Liver (tissue), 9 donors: Measurements from ENCODE around the gene CCDC102B. TPM values are rescaled to one million over a fixed set of nuclear protein-coding genes. Genes with fewer than 3 reads are reported as not detected.

Experiments used
- DNase-seq: peaks from one replicate; pipeline ENCODE4 v3.0.0-alpha.2; 2017; ENCODE audit warnings: low spot score
- H3K27ac ChIP-seq, 2 donors: one replicate each; pipeline ENCODE4 v1.7.0; 2013; ENCODE audit warnings: inconsistent platforms in 2 of 2, low read length in 2 of 2, control low read depth in 1 of 2, low read depth in 1 of 2, mild to moderate bottlenecking in 1 of 2
- H3K27me3 ChIP-seq, 4 donors: one replicate each; pipeline versions ENCODE4 v1.6.1 to v1.7.0; 2013; ENCODE audit warnings: low read length in 3 of 4, inconsistent platforms in 1 of 4, mild to moderate bottlenecking in 1 of 4, moderate library complexity in 1 of 4; ENCODE audit not compliant: control insufficient read depth in 4 of 4, insufficient read depth in 4 of 4
- H3K36me3 ChIP-seq, 4 donors: one replicate each; pipeline versions ENCODE4 v1.6.1 to v1.7.0; 2013; ENCODE audit warnings: low read length in 3 of 4, mild to moderate bottlenecking in 3 of 4, low read depth in 1 of 4, moderate library complexity in 1 of 4; ENCODE audit not compliant: control insufficient read depth in 4 of 4, insufficient read depth in 3 of 4
- H3K4me1 ChIP-seq, 4 donors: one replicate each; pipeline versions ENCODE4 v1.6.1 to v1.7.0; 2013; ENCODE audit warnings: low read length in 3 of 4, mild to moderate bottlenecking in 3 of 4, moderate library complexity in 1 of 4; ENCODE audit not compliant: control insufficient read depth in 4 of 4, insufficient read depth in 4 of 4
- H3K4me3 ChIP-seq, 3 donors: one replicate each; pipeline versions ENCODE4 v1.6.1 to v1.7.0; 2013; ENCODE audit warnings: low read length in 3 of 3, control low read depth in 1 of 3, low read depth in 1 of 3, mild to moderate bottlenecking in 1 of 3
- H3K9ac ChIP-seq, 2 donors: one replicate each; pipeline ENCODE4 v1.7.0; 2013; ENCODE audit warnings: low read length in 2 of 2, mild to moderate bottlenecking in 2 of 2, moderate library complexity in 2 of 2, control low read depth in 1 of 2, low read depth in 1 of 2
- H3K9me3 ChIP-seq, 4 donors: one replicate each; pipeline versions ENCODE4 v1.6.1 to v1.7.0; 2013; ENCODE audit warnings: low read length in 3 of 4; ENCODE audit not compliant: control insufficient read depth in 4 of 4
- EGR1 ChIP-seq, 2 donors: IDR thresholded peaks; 2 replicates each; pipeline ENCODE4 v1.6.1; 2016 to 2018; ENCODE audit warnings: antibody characterized with exemption in 2 of 2, low read depth in 2 of 2
- FOXA1 ChIP-seq: IDR thresholded peaks from 2 replicates; pipeline ENCODE4 v1.6.1; 2016; ENCODE audit warnings: antibody characterized with exemption
- FOXA2 ChIP-seq: IDR thresholded peaks from 2 replicates; pipeline ENCODE4 v1.6.1; 2016; ENCODE audit warnings: antibody characterized with exemption
- GABPA ChIP-seq, 2 donors: IDR thresholded peaks in 1 of 2; conservative IDR thresholded peaks in 1 of 2; 2 replicates each; pipeline ENCODE4 v1.6.1; 2016; ENCODE audit warnings: antibody characterized with exemption in 2 of 2, mild to moderate bottlenecking in 1 of 2, moderate library complexity in 1 of 2
- HNF4A ChIP-seq, 2 donors: conservative IDR thresholded peaks; 2 replicates each; pipeline ENCODE4 v1.6.1; 2016; ENCODE audit warnings: antibody characterized with exemption in 2 of 2, mild to moderate bottlenecking in 2 of 2
- HNF4G ChIP-seq: IDR thresholded peaks from 2 replicates; pipeline ENCODE4 v1.6.1; 2016; ENCODE audit warnings: antibody characterized with exemption
- JUND ChIP-seq, 2 donors: IDR thresholded peaks; 2 replicates each; pipeline ENCODE4 v1.6.1; 2016; ENCODE audit warnings: antibody characterized with exemption in 2 of 2
- RAD21 ChIP-seq, 2 donors: IDR thresholded peaks; 2 replicates each; pipeline ENCODE4 v1.6.1; 2016; ENCODE audit warnings: antibody characterized with exemption in 2 of 2, mild to moderate bottlenecking in 2 of 2
- RXRA ChIP-seq, 2 donors: IDR thresholded peaks; 2 replicates each; pipeline ENCODE4 v1.6.1; 2017 to 2018; ENCODE audit warnings: antibody characterized with exemption in 2 of 2, mild to moderate bottlenecking in 1 of 2
- SP1 ChIP-seq: IDR thresholded peaks from 2 replicates; pipeline ENCODE4 v1.6.1; 2018; ENCODE audit warnings: antibody characterized with exemption, mild to moderate bottlenecking
- TAF1 ChIP-seq: conservative IDR thresholded peaks from 2 replicates; pipeline ENCODE4 v1.6.1; 2016; ENCODE audit warnings: antibody characterized with exemption, mild to moderate bottlenecking
- YY1 ChIP-seq: IDR thresholded peaks from 2 replicates; pipeline ENCODE4 v1.6.1; 2016; ENCODE audit warnings: antibody characterized with exemption, mild to moderate bottlenecking
- WGBS: extraction: QIAGEN DNeasy Blood & Tissue Kit; methylation state at CpG from one replicate; pipeline ENCODE4 v1.1.7; 2013; 5-methylcytosine and 5-hydroxymethylcytosine counted together
- polyA plus RNA-seq, 2 donors: library from polyadenylated mRNA; stranded (reverse) in 1 of 2; unstranded in 1 of 2; fragments of 200-250 nt in 1 of 2; fragments of >200 nt in 1 of 2; fragmentation: Nextera tagmentation in 1 of 2; extraction: Ambion mirVana in 1 of 2; gene quantifications; one replicate each; pipeline versions ENCODE4 v1.2.1 to v1.2.3, GENCODE V29; 2013 to 2015
- total RNA-seq, 2 donors: library from RNA; depleted of rRNA; stranded (reverse); fragments of >200 nt; gene quantifications; one replicate each; pipeline ENCODE4 v1.2.3, GENCODE V29; 2014
- TF ChIP-seq, protein P1 (sequence below): IDR thresholded peaks from 2 replicates; pipeline ENCODE4 v1.6.1; 2016; ENCODE audit warnings: antibody characterized with exemption
- TF ChIP-seq, protein P2 (sequence below): IDR thresholded peaks from 2 replicates; pipeline ENCODE4 v1.6.1; 2016; ENCODE audit warnings: antibody characterized with exemption, mild to moderate bottlenecking
- TF ChIP-seq, protein P3 (sequence below): fragments of 150-350 bp; IDR thresholded peaks from 2 replicates; pipeline ENCODE4 v1.5.1; 2017; ENCODE audit warnings: improper control_type of control experiment, low read depth, low read length; ENCODE audit not compliant: missing input control
- TF ChIP-seq, protein P4 (sequence below): IDR thresholded peaks from 2 replicates; pipeline ENCODE4 v1.6.1; 2016; ENCODE audit warnings: antibody characterized with exemption
- TF ChIP-seq, protein P5 (sequence below): IDR thresholded peaks from 2 replicates; pipeline ENCODE4 v1.6.1; 2016; ENCODE audit warnings: antibody characterized with exemption
- donor health status: healthy.
- donor health status: healthy.
- donor health status: healthy.
- donor health status: healthy.
- donor health status: healthy.

CCDC102B gene
- total and polyA plus RNA-seq, 4 donors: 0.54 to 4.5 (median 1.4) TPM

DNA sequence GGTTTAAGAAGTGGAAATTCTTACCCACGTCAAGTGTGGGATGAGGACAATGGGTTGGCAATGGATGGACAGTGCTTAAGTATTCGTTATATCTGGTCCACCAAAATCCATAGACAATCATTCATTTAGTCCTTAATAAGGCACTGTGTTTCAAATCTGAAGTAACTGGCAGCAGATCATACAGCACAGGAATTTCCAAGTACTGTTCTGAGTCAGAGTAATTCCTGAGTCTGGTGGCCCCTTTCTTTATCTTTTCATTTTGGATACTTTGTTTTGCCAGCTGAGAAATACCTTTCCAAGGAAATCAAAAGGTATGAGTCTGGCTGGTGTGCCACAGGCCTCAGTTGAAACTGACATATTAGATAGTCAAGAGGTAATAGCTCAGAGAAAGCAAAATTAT, 31.4 kb upstream of the CCDC102B start:
- Histone ChIP-seq H3K9me3 (no peaks in the 10 kb centered on the region), H3K27me3 (no peaks in the 10 kb centered on the region), H3K36me3 (no peaks in the 10 kb centered on the region), H3K27ac (no peak overlapping the region), H3K4me1 (no peaks in the 10 kb centered on the region), H3K9ac (no peak overlapping the region), H3K4me3 (no peak overlapping the region)
- DNase-seq: no peak
- 84% methylated on average over 2 of the region's 2 CpGs for WGBS
- no peak for TF ChIP-seq YY1
- TF ChIP-seq SP1: no peak
- TF ChIP-seq JUND (IDR thresholded peaks at IDR 0.05): no peak
- TF ChIP-seq TAF1: no peak
- TF ChIP-seq RAD21 (IDR thresholded peaks at IDR 0.05): no peak
- TF ChIP-seq EGR1 (IDR thresholded peaks at IDR 0.05; ENCODE audit: low read depth in 2 of 2): no peak
- TF ChIP-seq, protein P1, sequence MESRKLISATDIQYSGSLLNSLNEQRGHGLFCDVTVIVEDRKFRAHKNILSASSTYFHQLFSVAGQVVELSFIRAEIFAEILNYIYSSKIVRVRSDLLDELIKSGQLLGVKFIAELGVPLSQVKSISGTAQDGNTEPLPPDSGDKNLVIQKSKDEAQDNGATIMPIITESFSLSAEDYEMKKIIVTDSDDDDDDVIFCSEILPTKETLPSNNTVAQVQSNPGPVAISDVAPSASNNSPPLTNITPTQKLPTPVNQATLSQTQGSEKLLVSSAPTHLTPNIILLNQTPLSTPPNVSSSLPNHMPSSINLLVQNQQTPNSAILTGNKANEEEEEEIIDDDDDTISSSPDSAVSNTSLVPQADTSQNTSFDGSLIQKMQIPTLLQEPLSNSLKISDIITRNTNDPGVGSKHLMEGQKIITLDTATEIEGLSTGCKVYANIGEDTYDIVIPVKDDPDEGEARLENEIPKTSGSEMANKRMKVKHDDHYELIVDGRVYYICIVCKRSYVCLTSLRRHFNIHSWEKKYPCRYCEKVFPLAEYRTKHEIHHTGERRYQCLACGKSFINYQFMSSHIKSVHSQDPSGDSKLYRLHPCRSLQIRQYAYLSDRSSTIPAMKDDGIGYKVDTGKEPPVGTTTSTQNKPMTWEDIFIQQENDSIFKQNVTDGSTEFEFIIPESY: no peak
- no peak for TF ChIP-seq FOXA1
- TF ChIP-seq GABPA (IDR thresholded peaks at IDR 0.05 in 1 of 2, conservative IDR thresholded peaks at IDR 0.05 in 1 of 2): no peak
- TF ChIP-seq, protein P2, sequence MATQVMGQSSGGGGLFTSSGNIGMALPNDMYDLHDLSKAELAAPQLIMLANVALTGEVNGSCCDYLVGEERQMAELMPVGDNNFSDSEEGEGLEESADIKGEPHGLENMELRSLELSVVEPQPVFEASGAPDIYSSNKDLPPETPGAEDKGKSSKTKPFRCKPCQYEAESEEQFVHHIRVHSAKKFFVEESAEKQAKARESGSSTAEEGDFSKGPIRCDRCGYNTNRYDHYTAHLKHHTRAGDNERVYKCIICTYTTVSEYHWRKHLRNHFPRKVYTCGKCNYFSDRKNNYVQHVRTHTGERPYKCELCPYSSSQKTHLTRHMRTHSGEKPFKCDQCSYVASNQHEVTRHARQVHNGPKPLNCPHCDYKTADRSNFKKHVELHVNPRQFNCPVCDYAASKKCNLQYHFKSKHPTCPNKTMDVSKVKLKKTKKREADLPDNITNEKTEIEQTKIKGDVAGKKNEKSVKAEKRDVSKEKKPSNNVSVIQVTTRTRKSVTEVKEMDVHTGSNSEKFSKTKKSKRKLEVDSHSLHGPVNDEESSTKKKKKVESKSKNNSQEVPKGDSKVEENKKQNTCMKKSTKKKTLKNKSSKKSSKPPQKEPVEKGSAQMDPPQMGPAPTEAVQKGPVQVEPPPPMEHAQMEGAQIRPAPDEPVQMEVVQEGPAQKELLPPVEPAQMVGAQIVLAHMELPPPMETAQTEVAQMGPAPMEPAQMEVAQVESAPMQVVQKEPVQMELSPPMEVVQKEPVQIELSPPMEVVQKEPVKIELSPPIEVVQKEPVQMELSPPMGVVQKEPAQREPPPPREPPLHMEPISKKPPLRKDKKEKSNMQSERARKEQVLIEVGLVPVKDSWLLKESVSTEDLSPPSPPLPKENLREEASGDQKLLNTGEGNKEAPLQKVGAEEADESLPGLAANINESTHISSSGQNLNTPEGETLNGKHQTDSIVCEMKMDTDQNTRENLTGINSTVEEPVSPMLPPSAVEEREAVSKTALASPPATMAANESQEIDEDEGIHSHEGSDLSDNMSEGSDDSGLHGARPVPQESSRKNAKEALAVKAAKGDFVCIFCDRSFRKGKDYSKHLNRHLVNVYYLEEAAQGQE: no peak
- TF ChIP-seq, protein P3, sequence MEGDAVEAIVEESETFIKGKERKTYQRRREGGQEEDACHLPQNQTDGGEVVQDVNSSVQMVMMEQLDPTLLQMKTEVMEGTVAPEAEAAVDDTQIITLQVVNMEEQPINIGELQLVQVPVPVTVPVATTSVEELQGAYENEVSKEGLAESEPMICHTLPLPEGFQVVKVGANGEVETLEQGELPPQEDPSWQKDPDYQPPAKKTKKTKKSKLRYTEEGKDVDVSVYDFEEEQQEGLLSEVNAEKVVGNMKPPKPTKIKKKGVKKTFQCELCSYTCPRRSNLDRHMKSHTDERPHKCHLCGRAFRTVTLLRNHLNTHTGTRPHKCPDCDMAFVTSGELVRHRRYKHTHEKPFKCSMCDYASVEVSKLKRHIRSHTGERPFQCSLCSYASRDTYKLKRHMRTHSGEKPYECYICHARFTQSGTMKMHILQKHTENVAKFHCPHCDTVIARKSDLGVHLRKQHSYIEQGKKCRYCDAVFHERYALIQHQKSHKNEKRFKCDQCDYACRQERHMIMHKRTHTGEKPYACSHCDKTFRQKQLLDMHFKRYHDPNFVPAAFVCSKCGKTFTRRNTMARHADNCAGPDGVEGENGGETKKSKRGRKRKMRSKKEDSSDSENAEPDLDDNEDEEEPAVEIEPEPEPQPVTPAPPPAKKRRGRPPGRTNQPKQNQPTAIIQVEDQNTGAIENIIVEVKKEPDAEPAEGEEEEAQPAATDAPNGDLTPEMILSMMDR: no peak

DNA sequence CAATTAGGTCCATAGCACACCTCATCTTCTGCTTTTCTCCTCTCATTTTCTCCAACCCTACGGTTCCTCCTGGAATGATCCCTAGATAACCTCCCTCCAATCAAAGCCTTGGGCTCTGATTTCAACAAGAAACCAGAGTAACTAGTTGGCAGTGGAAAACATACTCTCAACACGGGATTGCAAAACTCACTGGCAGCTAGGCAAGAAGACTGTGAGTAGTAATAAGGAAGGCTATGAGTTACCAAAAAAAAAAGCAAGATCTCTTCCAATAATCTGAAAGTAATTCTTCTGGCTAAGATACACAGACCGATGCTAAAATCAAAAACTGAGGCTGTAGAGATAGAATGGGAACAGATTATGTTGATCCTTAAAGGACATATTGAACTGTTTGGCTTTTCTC, 28.4 kb upstream of the CCDC102B start:
- no peaks in the 10 kb centered on the region for H3K9me3 ChIP-seq
- no peak for DNase-seq
- no peak overlapping the region for H3K4me3 ChIP-seq
- H3K27me3 ChIP-seq: no peaks in the 10 kb centered on the region
- H3K27ac ChIP-seq: no peak overlapping the region
- H3K4me1 ChIP-seq: no peaks in the 10 kb centered on the region
- no peaks in the 10 kb centered on the region for H3K36me3 ChIP-seq
- 88% methylated on average over 3 of the region's 3 CpGs for WGBS
- no peak overlapping the region for H3K9ac ChIP-seq
- no peak for TF ChIP-seq YY1
- TF ChIP-seq, protein P4, sequence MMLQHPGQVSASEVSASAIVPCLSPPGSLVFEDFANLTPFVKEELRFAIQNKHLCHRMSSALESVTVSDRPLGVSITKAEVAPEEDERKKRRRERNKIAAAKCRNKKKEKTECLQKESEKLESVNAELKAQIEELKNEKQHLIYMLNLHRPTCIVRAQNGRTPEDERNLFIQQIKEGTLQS: no peak
- TF ChIP-seq, protein P3: no peak
- TF ChIP-seq, protein P5, sequence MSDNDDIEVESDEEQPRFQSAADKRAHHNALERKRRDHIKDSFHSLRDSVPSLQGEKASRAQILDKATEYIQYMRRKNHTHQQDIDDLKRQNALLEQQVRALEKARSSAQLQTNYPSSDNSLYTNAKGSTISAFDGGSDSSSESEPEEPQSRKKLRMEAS: no peak
- TF ChIP-seq JUND (IDR thresholded peaks at IDR 0.05): no peak
- TF ChIP-seq, protein P2: no peak
- no peak for TF ChIP-seq EGR1 (IDR thresholded peaks at IDR 0.05; ENCODE audit: low read depth in 2 of 2)
- TF ChIP-seq SP1: no peak
- no peak for TF ChIP-seq FOXA2
- no peak for TF ChIP-seq RAD21 (IDR thresholded peaks at IDR 0.05)
- TF ChIP-seq FOXA1: no peak
- no peak for TF ChIP-seq TAF1
- no peak for TF ChIP-seq HNF4G
- no peak for TF ChIP-seq HNF4A (conservative IDR thresholded peaks at IDR 0.05)
- no peak for TF ChIP-seq GABPA (IDR thresholded peaks at IDR 0.05 in 1 of 2, conservative IDR thresholded peaks at IDR 0.05 in 1 of 2)
- TF ChIP-seq RXRA (IDR thresholded peaks at IDR 0.05): no peak
